Right ventricle myocardium superior (tissue), 1 donor: ENCODE results near the gene SYT1. TPM values are rescaled to one million over a fixed set of nuclear protein-coding genes. Genes with fewer than 3 reads are reported as not detected.

Experiments
- ATAC-seq: fragments of 200-7000 bp; cut with Tn5 transposase; one replicate; pipeline ENCODE4 v1.9.1; 2020; ENCODE audit warnings: mild to moderate bottlenecking; ENCODE audit not compliant: poor library complexity
- DNase-seq: peaks from one replicate; pipeline ENCODE4 v3.0.0-alpha.2; 2020
- intact Hi-C: fragments of 100-400 bp; cut with DNase I; formaldehyde crosslinking; loops from one replicate; pipeline ENCODE4 v1.11.2; 2022
- total RNA-seq: library from RNA; stranded (reverse); fragmentation: NEBNext Ultra II Directional; extraction: Animal tissue kit (Norgen Biotek cat#: 25700); gene quantifications from one replicate; pipeline ENCODE4 v1.2.1, GENCODE V29; 2021
- donor health status: DM: no; HTN: yes; CAD: no; lungs with severe emphysema.

Gene SYT1
- total RNA-seq, 1 donor from 2014 or later: 0.38 TPM

DNA sequence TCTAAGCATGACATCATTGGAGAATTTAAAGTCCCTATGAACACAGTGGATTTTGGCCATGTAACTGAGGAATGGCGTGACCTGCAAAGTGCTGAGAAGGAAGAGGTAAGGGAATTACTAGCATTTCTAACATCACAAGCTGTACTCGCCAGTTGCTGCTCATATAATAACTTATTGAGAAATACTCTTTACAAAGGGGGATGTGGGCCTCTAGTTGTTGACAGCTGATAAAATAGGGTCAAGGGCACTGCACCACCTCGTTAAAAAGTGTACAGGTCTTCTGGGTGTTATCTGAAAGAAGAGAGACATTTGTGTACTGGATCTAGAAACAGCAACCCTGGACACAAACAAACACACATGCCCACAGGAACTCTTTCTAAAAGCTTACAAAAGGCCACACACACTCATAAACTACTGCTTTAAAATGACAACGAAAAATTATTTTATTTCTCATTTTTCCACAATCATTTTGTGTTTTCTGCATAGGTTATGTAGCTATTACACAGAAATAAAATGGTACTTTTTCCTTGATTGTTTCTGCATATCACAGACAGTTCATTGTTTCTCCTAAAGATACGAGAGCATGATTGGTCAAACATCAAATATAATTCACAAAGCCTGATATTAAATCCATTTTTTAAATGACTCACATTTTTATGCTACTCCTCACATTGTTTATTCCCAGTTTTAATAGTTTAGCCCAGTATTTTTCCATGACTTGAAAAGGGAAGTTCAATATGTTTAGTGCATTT is 435.0 kb downstream of the SYT1 start:
- DNase-seq (no peak), ATAC-seq (no peak)
- intact Hi-C loops: no loop called here

DNA sequence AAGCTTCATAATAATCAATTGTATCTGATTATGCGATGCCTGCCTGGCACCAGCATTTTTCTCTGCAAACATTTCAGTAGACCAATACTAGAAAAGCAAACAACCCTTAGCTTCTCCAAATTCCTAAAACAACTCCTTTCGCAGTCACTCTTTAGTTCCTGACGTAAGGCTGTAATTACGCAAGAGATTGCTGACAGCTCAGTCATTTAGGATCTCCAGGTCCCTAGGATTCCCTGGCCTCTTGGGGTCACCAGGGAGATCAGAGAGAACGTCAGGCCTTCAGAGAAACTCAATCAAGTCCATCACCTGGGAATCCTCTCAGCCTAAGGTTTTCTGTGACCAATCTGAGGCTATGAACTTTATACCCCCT is 435.6 kb downstream of the SYT1 start:
- intact Hi-C loops: no loop called here
- no peak for DNase-seq
- ATAC-seq: no peak

DNA sequence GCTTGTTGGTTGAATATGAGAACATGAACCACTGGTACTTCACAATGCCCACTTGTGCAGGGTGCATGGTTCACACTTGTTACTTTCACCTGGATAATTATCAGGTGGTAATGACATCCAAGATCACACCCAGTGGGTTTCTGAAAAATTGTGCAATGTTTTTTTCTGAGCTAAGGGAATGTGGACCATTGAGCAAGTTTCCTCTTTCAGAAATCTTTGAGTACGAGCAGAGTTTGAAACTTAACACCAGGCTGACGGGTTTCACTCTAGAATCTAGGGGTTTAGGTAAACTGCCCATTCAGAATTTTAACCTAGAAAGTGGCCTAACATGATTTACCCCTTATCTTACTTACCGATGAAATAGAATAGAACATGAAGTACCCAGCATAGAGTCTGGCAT is 436.6 kb downstream of the SYT1 start:
- intact Hi-C loops: no loop called here
- ATAC-seq (no peak), DNase-seq (no peak)

DNA sequence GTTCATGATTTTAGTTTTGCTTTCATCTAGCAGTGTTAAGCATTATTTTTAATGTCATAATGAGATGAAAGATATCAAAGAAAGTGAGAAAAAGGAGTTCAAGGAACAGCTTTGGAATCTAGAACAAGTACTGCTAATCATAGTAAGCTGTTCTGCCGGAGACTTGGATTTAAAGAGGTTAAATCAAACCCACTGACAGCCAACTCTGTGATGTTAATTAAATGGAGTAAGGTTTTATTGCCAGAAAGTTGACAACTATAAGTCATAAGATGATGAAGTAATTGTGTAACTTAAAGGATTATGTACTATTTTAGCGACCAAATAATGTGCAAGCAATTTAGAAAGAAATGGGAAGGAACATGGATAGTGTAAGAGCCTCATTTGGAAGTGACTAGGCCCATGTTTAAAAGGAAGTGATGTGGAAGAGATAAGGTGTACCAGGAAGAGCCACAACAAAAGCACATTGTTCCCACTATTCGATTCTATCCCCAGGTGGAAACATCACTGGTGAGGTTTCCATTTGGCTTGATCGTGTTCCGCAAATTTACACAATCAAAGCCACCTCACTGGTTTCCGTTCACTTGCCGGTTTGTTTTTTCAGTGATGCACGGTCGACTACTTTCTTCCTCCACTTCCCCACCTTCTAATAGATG is 437.7 kb downstream of the SYT1 start:
- intact Hi-C loops: no loop called here
- ATAC-seq (no peak), DNase-seq (no peak)

DNA sequence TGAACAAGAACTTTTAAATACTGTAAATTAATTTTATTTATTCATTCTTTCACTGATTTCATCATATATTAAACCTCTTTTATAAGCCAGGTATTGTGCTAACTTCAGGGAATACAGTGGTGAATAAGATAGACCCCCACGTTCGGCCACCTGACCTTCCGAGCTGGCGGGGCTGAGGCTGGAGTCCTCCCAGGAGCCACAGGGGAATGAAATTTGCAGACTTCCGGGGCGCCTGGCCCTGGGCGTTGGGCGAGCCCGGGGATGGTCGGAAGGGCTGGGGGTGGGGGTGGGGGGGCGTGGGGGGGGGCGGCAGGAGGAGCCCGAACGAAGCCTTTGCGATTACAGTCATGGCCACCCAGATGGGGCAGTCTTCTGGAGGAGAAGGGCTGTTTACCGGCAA is 442.8 kb downstream of the SYT1 start:
- DNase-seq (no peak), ATAC-seq (no peak)
- intact Hi-C loops: no loop called here

DNA sequence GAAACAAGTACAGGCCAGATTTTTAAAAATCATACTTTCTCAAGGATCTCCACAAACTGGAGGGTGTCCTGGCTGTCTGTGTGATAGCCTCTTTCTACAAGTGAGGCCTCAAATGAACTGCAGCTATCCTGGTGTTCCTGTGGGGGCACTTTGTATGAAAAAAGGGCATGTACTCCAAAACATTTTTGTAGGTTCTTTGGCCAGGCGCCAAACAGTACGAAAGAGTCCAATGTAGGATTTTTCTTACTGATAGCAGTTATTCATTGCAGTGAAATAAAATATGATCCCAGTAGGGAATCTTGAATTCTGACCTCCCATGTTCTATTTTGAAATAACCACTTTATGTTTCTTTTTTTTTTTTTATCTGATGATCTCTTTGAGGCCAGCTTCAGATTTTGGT is 444.5 kb downstream of the SYT1 start:
- intact Hi-C loops: no loop called here

DNA sequence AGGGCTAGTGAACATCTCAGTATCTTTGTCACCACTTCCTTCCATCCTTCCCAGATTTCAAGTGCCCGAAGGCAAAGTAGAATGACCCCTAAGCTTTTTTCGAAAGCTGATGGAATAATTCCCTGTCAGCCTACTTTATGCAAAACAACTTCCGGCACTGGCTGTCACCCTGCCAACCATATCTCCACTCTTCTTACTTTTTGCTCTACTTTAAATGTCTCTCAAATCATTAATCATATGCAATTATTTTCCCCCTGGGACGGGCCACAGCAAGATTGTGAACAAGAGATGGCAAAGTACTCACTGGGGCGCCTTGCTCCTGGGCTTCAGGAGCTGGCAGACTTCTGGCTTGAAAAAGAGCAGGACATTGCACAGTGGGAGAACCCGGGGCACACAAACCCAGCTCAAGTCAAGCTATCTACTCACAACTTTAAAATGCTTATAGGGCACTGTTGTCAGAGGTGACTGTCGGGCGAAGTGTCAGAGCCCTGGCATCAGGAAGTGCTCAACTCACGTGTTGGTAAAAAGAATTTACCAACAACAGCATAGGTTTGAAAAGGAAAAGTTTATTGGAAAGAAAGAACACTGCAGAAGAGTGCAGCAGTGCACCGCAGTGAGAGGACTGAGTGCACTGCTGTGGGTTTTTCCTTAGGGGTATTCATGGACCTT is 452.7 kb downstream of the SYT1 start:
- ATAC-seq: no peak
- no peak for DNase-seq
- intact Hi-C loops: no loop called here

More for the DNA sequence above, 444.5 kb downstream of the SYT1 start:
- ATAC-seq (no peak), DNase-seq (no peak)

DNA sequence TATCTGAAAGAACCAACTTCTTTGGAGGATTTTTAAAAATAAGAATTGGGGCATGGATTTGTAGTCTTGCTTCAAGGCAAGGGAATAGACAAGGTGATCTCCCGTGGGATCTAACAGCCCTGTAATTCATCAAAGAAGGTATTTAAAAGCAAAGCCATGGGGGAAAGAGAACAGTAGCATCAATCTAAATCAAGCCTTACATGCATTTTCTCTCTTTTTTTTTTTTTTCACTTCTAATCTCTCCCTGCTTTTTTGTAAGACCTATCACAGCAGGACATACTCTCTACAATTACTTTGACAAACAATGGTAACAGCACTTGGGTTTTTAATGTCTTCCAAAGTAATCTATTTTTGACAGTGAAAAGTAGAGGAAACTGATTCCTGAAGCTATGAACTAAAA is 458.3 kb downstream of the SYT1 start:
- ATAC-seq (no peak), DNase-seq (no peak)
- intact Hi-C loops: no loop called here

DNA sequence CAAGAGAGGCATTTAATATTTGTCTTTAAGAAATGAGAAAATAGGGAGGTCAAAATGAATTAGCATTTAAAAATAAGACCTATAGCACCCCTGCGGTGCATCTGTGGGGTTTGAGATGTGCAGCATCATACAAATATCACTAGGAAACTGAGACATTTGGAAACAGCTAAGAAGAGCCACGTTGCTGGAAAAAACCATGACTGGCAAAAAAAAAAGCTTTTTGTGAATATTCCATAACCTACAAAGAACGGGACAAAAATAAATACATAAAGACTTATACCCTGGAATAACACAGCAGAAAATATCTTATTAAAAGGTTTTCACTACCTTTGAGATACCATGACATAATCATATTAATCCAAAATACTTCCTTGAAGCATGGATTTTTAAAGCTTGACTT is 460.0 kb downstream of the SYT1 start:
- DNase-seq: no peak
- intact Hi-C loops: no loop called here
- no peak for ATAC-seq

DNA sequence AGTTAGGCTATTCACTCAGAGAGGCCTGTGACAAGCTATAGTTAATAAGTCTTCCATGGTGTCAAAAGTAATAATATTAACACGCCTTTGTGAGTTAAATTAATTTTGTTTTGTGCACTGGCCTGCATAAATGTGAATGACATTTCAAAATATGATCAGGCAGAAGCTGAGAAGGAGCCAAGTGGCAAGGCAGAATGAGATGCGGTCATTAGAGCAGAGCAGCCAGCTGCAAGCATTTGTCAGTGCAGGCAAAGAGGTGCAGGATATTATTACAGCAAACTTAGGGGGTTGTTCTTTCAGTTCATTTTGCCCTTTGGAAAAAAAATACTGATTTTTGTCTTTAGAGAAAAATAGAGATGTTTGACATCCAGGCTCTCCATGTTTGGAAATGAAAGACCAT is 461.6 kb downstream of the SYT1 start:
- DNase-seq (no peak), ATAC-seq (no peak)
- intact Hi-C loops: no loop called here

DNA sequence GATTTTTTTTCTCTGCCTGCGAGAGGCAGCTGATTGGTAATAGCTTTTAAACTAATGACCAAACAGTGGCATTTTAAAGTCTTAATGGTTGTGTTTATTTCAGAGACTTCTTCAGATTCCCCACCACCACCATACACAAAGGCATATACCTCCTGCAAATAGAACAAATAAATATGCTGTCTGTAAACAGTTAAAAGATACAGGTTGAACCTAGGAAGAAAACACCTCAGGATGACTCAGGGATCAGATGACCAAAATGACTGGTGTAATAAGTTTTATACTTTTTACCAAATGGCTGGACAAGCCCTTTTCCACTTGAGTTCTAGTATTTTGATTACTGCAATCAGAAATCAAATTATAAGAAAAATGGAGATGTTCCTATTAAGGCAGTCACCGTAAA is 462.1 kb downstream of the SYT1 start:
- ATAC-seq (no peak), DNase-seq (no peak)
- intact Hi-C loops: no loop called here

DNA sequence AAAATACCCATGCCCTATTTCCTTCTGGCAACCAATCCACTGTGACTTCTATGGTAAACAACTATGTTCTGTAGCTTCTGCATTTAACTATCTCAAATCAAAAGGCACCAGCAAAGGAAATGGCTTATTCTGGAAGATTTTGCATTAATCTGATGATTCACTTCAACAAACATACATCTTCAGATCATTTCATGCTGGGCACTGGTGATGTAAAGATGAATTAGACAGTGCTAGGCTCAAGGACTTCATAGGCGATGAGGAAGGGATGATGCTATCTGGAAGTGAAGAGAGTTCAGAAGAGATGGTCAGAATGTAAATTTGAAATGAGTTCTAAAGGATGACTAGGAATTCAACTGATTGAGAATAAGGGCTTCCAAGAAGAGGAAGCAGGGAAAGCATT is 462.9 kb downstream of the SYT1 start:
- no peak for DNase-seq
- ATAC-seq: no peak
- intact Hi-C loops: no loop called here

DNA sequence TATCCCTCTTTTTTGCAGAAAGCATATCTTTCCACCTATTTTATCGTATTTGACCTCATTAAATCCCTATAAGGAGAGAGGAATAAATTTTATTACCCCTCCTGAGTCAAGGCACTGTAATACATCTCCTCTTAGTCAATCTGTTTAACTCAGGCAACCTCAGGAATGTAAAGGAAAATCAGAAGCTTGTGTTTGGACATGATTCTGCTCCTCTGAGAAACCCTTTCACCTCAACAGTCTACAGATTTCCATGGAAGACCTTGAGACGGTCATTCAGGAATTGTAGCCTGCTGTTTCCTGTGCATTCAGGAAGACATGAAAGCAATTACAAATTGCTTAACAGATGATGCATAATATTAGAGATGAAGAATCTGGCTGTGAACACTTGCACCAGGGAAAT is 465.4 kb downstream of the SYT1 start:
- ATAC-seq: no peak
- DNase-seq: no peak
- intact Hi-C loops: no loop called here

DNA sequence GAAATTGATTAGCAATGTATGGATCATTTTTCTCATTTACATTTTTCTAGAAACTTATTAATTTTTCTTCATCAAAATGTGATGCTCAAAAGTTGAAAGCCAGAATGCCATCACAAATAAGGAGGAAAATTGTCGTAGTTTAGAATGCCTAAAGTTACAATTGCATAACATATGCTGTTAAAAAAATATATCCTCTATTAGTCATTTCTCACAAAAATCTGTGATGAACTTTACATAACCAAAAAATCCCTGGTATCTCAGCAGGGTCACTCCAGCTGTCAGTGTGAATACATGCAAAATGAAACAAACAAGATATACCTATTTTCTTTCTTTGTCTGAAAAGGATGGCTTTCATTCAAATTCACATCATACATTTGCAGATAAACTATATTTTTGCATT is 467.3 kb downstream of the SYT1 start:
- intact Hi-C loops: no loop called here
- no peak for ATAC-seq

DNA sequence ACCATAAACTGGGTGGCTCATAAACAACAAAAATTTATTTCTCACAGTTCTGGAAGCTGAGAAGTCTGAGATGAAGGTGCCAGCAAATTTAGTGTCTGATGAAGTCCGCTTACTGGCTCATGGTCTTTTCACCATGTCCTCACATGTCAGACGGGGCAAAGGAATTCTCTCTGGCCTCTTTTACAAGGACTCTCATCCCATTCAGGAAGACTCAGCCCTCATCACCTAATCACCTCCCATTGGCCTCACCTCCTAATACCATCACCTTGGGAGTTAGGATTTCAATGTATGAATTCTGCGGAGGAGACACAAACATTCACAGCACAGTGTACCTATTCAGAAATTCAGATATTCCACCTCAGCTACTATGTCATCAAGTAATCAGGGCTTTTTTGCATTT is 468.6 kb downstream of the SYT1 start:
- ATAC-seq (no peak), DNase-seq (no peak)
- intact Hi-C loops: no loop called here

More for the DNA sequence above, 467.3 kb downstream of the SYT1 start:
- no peak for DNase-seq

DNA sequence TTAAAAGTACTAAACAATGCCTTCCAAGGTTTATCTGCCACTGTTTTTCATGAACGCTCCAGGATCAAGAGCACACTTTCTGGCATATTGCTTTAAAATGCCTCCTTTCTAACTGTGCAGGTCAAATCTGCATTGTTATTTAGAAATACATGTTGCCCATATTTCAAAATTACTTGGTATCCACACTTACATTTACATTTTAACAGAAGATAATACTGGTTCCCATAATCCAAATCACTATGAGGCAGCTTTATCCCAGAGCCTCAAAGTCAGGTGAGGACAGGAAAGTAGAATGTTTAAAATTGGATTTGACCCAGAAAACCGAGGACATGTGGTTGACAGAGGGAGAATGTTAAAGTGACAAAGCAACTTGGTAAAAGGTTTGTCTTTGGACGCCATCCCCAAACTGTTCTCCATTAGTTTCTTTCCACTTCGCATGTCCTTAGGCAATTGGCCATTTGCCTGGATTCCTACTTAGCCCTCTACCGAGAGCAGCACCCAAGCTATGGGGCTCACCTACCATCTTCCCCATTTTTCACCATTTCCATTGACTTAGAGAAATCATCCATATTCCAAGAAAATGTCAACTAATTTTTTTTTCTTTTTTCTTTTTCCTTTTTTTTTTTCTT is 473.2 kb downstream of the SYT1 start:
- ATAC-seq (no peak), DNase-seq (no peak)
- intact Hi-C loops: no loop called here

DNA sequence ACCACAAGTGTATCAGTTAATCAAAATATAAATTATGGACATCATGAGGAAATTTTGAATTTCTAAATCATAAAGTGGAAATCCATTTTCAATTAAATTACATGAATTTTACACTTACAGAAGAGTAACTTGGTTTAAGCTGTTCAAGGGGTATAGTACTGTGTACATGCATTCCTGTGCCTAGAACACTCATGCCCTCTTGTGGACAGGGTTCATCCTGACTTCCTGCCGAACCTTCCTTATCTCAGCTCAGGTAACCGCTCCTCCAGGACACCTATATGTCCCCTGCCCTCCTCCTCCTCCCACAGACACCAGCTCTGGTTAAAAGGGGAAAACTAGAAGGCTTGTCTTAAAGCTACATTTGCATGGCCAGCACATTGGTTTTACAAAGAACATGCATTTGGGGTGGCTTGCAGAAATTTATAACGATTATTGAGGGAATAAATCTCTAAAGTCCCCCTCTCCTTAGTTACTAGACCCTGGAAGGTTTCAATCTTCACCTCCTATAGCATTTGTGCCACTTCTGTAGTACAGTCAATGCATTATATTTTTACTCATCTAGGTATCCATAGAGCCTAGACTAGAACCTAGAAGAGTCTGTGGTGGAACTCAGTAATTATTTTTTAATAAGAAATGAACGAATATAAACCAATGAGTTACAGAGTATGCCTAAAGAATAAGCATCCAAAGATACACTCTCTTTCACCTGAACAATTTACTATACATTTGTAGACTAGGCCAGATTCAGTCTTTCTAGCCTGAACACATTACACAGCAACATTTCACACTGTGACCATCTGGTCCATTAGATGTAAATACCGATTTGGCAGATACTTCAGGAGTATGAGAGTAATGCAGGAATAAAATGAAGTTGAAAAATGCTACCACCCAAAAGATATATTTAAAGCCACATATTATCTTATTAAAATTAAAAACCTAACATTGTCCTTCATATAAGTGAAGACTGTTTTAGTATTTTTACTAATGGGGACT is 480.6 kb downstream of the SYT1 start:
- no peak for DNase-seq
- ATAC-seq: peak; percentile 71
- intact Hi-C loops: no loop called here

DNA sequence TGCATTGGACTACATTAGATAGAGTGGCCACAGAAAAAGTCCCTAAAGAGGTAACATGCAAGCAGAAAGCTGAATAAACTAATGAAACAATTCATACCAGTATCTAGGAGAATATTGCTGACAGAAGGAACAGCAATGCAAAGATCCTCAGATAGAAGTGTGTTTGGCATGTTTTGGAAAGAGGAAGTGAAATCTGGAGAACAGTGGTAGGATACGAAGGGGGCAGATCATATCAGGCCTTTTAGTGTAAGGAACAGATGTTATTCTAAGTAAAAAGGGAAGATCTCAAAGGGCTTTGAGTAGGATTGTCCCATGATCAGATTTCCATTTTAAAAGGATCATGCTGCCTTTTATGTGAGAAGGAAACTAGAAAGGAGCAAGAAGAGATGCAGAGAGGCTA is 483.3 kb downstream of the SYT1 start:
- ATAC-seq (peak; percentile 36), DNase-seq (no peak)
- intact Hi-C loops: no loop called here

DNA sequence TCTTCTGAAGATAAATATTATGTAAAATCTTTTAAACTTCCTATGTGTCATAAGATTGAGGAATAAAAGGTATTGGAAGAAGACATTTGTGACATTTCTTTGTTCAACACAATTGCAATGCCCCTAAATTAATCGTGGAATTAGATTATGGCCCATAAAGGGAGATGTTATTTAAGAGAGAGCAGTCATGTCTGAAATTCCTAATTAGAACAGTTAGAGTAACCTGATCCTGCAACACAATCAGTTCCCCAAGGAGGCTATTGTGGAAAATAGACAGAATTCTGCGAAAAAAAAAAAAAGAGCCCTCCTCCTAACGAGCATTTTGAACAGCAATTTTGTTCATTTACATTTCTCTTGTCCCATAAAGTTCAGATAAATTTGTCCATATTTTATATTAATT is 486.7 kb downstream of the SYT1 start:
- ATAC-seq: no peak
- intact Hi-C loops: no loop called here

More for the DNA sequence above, 486.7 kb downstream of the SYT1 start:
- no peak for DNase-seq
